ENCODE results near the gene PLPPR2. TPM values are rescaled to one million over a fixed set of nuclear protein-coding genes. Genes with fewer than 3 reads are reported as not detected.

The PLPPR2 gene
- total RNA-seq, 1 experiment from 2014 or later, result 7.5 TPM

DNA sequence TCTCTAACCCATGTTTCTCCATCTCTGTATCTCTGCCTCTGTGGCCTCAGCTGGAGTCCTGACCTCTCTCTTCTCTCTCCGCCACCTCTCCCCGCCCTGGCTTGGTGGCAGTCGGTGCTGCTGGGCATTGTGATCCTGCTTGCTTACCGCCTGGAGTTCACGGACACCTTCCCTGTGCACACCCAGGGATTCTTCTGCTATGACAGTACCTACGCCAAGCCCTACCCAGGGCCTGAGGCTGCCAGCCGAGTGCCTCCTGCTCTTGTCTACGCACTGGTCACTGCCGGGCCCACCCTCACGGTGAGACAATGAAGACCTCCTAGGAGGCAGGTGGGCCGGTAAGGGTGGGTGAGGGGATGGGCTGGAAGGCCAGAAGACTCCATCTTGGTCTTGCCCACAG lies 4.2 kb downstream of the PLPPR2 start:
- CTCF ChIA-PET, result interaction anchor here (3.4 kb wide), 1 partner anchor 65 kb away, joined by 31 read pairs; no protein-coding TSS in a partner anchor

DNA sequence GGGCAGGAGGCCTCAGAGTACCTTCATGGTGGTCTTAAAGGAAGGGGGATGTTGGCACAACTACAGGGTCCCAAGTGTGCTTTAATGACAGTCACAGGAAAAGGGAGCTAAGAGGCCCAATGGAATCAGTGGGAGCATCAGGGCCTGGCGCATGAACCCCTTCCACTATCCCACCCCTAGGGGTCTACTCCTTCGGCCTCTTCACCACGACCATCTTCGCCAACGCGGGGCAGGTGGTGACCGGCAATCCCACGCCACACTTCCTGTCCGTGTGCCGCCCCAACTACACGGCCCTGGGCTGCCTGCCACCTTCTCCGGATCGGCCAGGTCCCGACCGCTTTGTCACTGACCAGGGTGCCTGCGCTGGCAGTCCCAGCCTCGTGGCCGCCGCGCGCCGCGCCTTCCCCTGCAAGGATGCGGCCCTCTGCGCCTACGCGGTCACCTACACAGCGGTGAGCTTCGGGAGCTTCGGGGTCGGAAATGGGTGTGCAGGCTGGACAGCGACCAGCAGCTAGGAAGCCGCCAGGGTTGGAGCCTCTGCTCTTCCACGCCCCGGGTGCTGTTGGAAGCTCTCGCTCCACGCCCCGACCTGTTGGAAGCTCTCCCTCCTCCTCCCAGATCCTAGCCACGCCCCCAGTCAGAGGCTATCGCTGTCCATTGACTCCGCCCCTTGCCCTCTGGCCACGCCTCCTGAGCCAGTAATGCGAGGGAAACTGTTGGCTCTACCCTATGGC lies 6.0 kb downstream of the PLPPR2 start:
- no peaks in the 10 kb centered on the region for H3K36me3 Mint-ChIP-seq
- H3K4me1 Mint-ChIP-seq, result peaks cover 16% of the 10 kb centered on the region
- ChIA-PET CTCF (interaction anchor here (0.6 to 3.4 kb wide), 26 partner anchors 9 to 437 kb away, joined by 3 to 33 read pairs (median 7); partner anchors contain the start of genes CCDC159, ODAD3, PRKCSH and RAB3D), POLR2A (interaction anchor here (0.6 to 1.8 kb wide), 8 partner anchors 9 to 61 kb away, joined by 3 to 7 read pairs (median 4); partner anchors contain the start of genes CCDC159, RAB3D and SWSAP1)
- no peak overlapping the region for H3K27ac Mint-ChIP-seq
- DNase-seq (ENCODE audit: low spot score) (peak; percentile 100), ATAC-seq (peak; percentile 91)
- H3K9me3 Mint-ChIP-seq, result no peaks in the 10 kb centered on the region
- peak overlapping the region; percentile 76 for H3K4me3 Mint-ChIP-seq
- peaks cover 53% of the 10 kb centered on the region for H3K27me3 Mint-ChIP-seq (ENCODE audit: low read depth)
- TF ChIP-seq TP53 (CRISPR knock-in tag; IDR thresholded peaks at IDR 0.05) (peak; percentile 77; the same call in 1 of the 2 replicates), NFE2L1 (CRISPR knock-in tag; IDR thresholded peaks at IDR 0.05) (peak; percentile 63; the same call in 1 of the 2 replicates), ETV6 (CRISPR knock-in tag; IDR thresholded peaks at IDR 0.05) (peak; percentile 65; the same call in 1 of the 2 replicates), ZNF263 (CRISPR knock-in tag; IDR thresholded peaks at IDR 0.05; ENCODE audit: low read depth) (0 out of 2 replicates have a peak, but pooled peaks have one; percentile 28), ZNF416 (CRISPR knock-in tag; IDR thresholded peaks at IDR 0.05) (no peak), FOXK1 (CRISPR knock-in tag; IDR thresholded peaks at IDR 0.05) (0 out of 2 replicates have a peak, but pooled peaks have one; percentile 27), FOXP1 (CRISPR knock-in tag; IDR thresholded peaks at IDR 0.05; ENCODE audit: borderline replicate concordance) (peak; percentile 60; the same call in 1 of the 2 replicates), NR3C1 (CRISPR knock-in tag; conservative IDR thresholded peaks at IDR 0.05; ENCODE audit: low read depth) (0 out of 2 replicates have a peak, but pooled peaks have one; percentile 19), CREB1 (CRISPR knock-in tag; IDR thresholded peaks at IDR 0.05) (peak; percentile 73; the same call in 1 of the 2 replicates), CREM (CRISPR knock-in tag; IDR thresholded peaks at IDR 0.05) (no peak), SMAD3 (CRISPR knock-in tag; IDR thresholded peaks at IDR 0.05; ENCODE audit: borderline replicate concordance) (0 out of 2 replicates have a peak, but pooled peaks have one; percentile 42), MYBL2 (CRISPR knock-in tag; IDR thresholded peaks at IDR 0.05) (no peak)
- TF ChIP-seq, protein P1, sequence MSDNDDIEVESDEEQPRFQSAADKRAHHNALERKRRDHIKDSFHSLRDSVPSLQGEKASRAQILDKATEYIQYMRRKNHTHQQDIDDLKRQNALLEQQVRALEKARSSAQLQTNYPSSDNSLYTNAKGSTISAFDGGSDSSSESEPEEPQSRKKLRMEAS (CRISPR knock-in tag; IDR thresholded peaks at IDR 0.05), result peak; percentile 86
- TF ChIP-seq, protein P2, sequence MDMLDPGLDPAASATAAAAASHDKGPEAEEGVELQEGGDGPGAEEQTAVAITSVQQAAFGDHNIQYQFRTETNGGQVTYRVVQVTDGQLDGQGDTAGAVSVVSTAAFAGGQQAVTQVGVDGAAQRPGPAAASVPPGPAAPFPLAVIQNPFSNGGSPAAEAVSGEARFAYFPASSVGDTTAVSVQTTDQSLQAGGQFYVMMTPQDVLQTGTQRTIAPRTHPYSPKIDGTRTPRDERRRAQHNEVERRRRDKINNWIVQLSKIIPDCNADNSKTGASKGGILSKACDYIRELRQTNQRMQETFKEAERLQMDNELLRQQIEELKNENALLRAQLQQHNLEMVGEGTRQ (CRISPR knock-in tag; IDR thresholded peaks at IDR 0.05), result peak; percentile 32; the same call in 1 of the 2 replicates
- TF ChIP-seq, protein P3, sequence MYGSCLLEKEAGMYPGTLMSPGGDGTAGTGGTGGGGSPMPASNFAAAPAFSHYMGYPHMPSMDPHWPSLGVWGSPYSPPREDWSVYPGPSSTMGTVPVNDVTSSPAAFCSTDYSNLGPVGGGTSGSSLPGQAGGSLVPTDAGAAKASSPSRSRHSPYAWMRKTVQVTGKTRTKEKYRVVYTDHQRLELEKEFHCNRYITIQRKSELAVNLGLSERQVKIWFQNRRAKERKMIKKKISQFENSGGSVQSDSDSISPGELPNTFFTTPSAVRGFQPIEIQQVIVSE (CRISPR knock-in tag; IDR thresholded peaks at IDR 0.05; ENCODE audit: borderline replicate concordance), result no peak
- TF ChIP-seq, protein P4, sequence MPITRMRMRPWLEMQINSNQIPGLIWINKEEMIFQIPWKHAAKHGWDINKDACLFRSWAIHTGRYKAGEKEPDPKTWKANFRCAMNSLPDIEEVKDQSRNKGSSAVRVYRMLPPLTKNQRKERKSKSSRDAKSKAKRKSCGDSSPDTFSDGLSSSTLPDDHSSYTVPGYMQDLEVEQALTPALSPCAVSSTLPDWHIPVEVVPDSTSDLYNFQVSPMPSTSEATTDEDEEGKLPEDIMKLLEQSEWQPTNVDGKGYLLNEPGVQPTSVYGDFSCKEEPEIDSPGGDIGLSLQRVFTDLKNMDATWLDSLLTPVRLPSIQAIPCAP (CRISPR knock-in tag; IDR thresholded peaks at IDR 0.05), result 0 out of 2 replicates have a peak, but pooled peaks have one; percentile 36
- TF ChIP-seq, protein P5, sequence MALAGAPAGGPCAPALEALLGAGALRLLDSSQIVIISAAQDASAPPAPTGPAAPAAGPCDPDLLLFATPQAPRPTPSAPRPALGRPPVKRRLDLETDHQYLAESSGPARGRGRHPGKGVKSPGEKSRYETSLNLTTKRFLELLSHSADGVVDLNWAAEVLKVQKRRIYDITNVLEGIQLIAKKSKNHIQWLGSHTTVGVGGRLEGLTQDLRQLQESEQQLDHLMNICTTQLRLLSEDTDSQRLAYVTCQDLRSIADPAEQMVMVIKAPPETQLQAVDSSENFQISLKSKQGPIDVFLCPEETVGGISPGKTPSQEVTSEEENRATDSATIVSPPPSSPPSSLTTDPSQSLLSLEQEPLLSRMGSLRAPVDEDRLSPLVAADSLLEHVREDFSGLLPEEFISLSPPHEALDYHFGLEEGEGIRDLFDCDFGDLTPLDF (CRISPR knock-in tag; IDR thresholded peaks at IDR 0.05), result no peak
- TF ChIP-seq, protein P6, sequence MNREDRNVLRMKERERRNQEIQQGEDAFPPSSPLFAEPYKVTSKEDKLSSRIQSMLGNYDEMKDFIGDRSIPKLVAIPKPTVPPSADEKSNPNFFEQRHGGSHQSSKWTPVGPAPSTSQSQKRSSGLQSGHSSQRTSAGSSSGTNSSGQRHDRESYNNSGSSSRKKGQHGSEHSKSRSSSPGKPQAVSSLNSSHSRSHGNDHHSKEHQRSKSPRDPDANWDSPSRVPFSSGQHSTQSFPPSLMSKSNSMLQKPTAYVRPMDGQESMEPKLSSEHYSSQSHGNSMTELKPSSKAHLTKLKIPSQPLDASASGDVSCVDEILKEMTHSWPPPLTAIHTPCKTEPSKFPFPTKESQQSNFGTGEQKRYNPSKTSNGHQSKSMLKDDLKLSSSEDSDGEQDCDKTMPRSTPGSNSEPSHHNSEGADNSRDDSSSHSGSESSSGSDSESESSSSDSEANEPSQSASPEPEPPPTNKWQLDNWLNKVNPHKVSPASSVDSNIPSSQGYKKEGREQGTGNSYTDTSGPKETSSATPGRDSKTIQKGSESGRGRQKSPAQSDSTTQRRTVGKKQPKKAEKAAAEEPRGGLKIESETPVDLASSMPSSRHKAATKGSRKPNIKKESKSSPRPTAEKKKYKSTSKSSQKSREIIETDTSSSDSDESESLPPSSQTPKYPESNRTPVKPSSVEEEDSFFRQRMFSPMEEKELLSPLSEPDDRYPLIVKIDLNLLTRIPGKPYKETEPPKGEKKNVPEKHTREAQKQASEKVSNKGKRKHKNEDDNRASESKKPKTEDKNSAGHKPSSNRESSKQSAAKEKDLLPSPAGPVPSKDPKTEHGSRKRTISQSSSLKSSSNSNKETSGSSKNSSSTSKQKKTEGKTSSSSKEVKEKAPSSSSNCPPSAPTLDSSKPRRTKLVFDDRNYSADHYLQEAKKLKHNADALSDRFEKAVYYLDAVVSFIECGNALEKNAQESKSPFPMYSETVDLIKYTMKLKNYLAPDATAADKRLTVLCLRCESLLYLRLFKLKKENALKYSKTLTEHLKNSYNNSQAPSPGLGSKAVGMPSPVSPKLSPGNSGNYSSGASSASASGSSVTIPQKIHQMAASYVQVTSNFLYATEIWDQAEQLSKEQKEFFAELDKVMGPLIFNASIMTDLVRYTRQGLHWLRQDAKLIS (CRISPR knock-in tag; IDR thresholded peaks at IDR 0.05; ENCODE audit: borderline replicate concordance), result no peak

More for the DNA sequence above, 4.2 kb downstream of the PLPPR2 start:
- Mint-ChIP-seq H3K4me1 (peaks cover 26% of the 10 kb centered on the region), H3K36me3 (no peaks in the 10 kb centered on the region), H3K9me3 (no peaks in the 10 kb centered on the region), H3K4me3 (no peak overlapping the region), H3K27me3 (ENCODE audit: low read depth) (peaks cover 61% of the 10 kb centered on the region), H3K27ac (no peak overlapping the region)
- ATAC-seq (no peak), DNase-seq (ENCODE audit: low spot score) (no peak)
- POLR2A ChIA-PET, result no interaction called here
- TF ChIP-seq HMGA2 (CRISPR knock-in tag; IDR thresholded peaks at IDR 0.05) (no peak), PRRX2 (CRISPR knock-in tag; IDR thresholded peaks at IDR 0.05) (no peak), NFYB (CRISPR knock-in tag; conservative IDR thresholded peaks at IDR 0.05; ENCODE audit: low read depth) (no peak), TEAD4 (CRISPR knock-in tag; IDR thresholded peaks at IDR 0.05) (0 out of 2 replicates have a peak, but pooled peaks have one; percentile 24)
- TF ChIP-seq, protein P7, sequence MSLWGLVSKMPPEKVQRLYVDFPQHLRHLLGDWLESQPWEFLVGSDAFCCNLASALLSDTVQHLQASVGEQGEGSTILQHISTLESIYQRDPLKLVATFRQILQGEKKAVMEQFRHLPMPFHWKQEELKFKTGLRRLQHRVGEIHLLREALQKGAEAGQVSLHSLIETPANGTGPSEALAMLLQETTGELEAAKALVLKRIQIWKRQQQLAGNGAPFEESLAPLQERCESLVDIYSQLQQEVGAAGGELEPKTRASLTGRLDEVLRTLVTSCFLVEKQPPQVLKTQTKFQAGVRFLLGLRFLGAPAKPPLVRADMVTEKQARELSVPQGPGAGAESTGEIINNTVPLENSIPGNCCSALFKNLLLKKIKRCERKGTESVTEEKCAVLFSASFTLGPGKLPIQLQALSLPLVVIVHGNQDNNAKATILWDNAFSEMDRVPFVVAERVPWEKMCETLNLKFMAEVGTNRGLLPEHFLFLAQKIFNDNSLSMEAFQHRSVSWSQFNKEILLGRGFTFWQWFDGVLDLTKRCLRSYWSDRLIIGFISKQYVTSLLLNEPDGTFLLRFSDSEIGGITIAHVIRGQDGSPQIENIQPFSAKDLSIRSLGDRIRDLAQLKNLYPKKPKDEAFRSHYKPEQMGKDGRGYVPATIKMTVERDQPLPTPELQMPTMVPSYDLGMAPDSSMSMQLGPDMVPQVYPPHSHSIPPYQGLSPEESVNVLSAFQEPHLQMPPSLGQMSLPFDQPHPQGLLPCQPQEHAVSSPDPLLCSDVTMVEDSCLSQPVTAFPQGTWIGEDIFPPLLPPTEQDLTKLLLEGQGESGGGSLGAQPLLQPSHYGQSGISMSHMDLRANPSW (CRISPR knock-in tag; conservative IDR thresholded peaks at IDR 0.05; ENCODE audit: low read depth), result no peak

Data from WTC11 (cell line).